GM23248 (cell line): ENCODE results near the gene EMID1.

ENCODE experiments used
- EZH2 ChIP-seq: fragments of 200-600 bp; sonication (generic); IDR thresholded peaks from 2 replicates; pipeline ENCODE4 v1.6.1; 2018; ENCODE audit warnings: antibody characterized with exemption, mild to moderate bottlenecking; ENCODE audit not compliant: insufficient read depth, poor library complexity, severe bottlenecking
- EZH2phosphoT487 ChIP-seq: fragments of 200-600 bp; sonication (generic); IDR thresholded peaks from 2 replicates; pipeline ENCODE4 v1.6.1; 2018; ENCODE audit warnings: antibody characterized with exemption, moderate library complexity, mild to moderate bottlenecking, low read depth; ENCODE audit not compliant: insufficient read depth

GRCh38 chr22:29158546-29158945 lies 47.1 kb upstream of the EMID1 start:
- TF ChIP-seq EZH2 (no peak), EZH2phosphoT487 (no peak)
